SU-DHL-6 (cell line): ENCODE results near the gene NDUFS6.

Experiments
- H2AFZ ChIP-seq: fragments of 200-600 bp; sonication (generic); 2 replicates; pipeline ENCODE4 v1.6.1; 2014; ENCODE audit warnings: low read depth, mild to moderate bottlenecking, moderate library complexity, mixed read lengths, antibody characterized with exemption, low read length; ENCODE audit not compliant: severe bottlenecking
- H3F3A ChIP-seq: fragments of 200-600 bp; shearing (Covaris generic); 2 replicates; pipeline ENCODE4 v1.6.0; 2016; ENCODE audit warnings: antibody characterized with exemption, mild to moderate bottlenecking; ENCODE audit not compliant: insufficient read depth
- H3K27ac ChIP-seq: fragments of 200-600 bp; sonication (generic); 2 replicates; pipeline ENCODE4 v1.5.1; 2016; ENCODE audit warnings: low read depth, mild to moderate bottlenecking, low read length, moderate library complexity, mixed read lengths
- H3K27me3 ChIP-seq: fragments of 200-600 bp; sonication (generic), shearing (Covaris generic); 2 replicates; pipeline ENCODE4 v1.6.0; 2014; ENCODE audit warnings: mild to moderate bottlenecking, low read length
- H3K36me3 ChIP-seq: fragments of 200-600 bp; sonication (generic); 2 replicates; pipeline ENCODE4 v1.6.1; 2014; ENCODE audit warnings: mild to moderate bottlenecking, low read length, mixed read lengths
- H3K4me2 ChIP-seq: fragments of 300-600, 200-600 bp; shearing (Covaris generic), sonication (generic); 2 replicates; pipeline ENCODE4 v1.6.0; 2014; ENCODE audit warnings: low read length, low read depth, mild to moderate bottlenecking; ENCODE audit not compliant: poor library complexity, severe bottlenecking
- H3K4me3 ChIP-seq: fragments of 200-600 bp; sonication (generic); 2 replicates; pipeline ENCODE4 v1.5.1; 2014; ENCODE audit warnings: antibody characterized with exemption, low read length, mild to moderate bottlenecking, mixed read lengths; ENCODE audit not compliant: insufficient read depth, poor library complexity, severe bottlenecking
- H3K79me2 ChIP-seq: fragments of 200-600 bp; sonication (generic); 2 replicates; pipeline ENCODE4 v1.6.1; 2014; ENCODE audit warnings: mild to moderate bottlenecking, low read length, moderate library complexity; ENCODE audit not compliant: insufficient read depth
- H3K9ac ChIP-seq: fragments of 200-600 bp; sonication (generic); 2 replicates; pipeline ENCODE4 v1.7.0; 2014; ENCODE audit warnings: mild to moderate bottlenecking, low read length
- H3K9me2 ChIP-seq: fragments of 200-600 bp; sonication (generic); replicated peaks from 2 replicates; pipeline ENCODE4 v1.6.1; 2014; ENCODE audit warnings: low read length; ENCODE audit not compliant: insufficient read depth
- H3K9me3 ChIP-seq: fragments of 200-600 bp; sonication (generic); 2 replicates; pipeline ENCODE4 v1.6.1; 2014; ENCODE audit warnings: low read length, mixed read lengths; ENCODE audit not compliant: insufficient read depth
- H4K20me1 ChIP-seq: fragments of 200-600 bp; sonication (generic); 2 replicates; pipeline ENCODE4 v1.6.1; 2014; ENCODE audit warnings: low read depth, mild to moderate bottlenecking, antibody characterized with exemption, low read length, moderate library complexity, mixed read lengths
- EZH2phosphoT487 ChIP-seq: fragments of 200-600 bp; sonication (generic), shearing (Covaris generic); conservative IDR thresholded peaks from 2 replicates; pipeline ENCODE4 v1.6.1; 2018; ENCODE audit warnings: mild to moderate bottlenecking, antibody characterized with exemption, low read length, moderate library complexity, mixed read lengths
- TF ChIP-seq, protein P1 (sequence below): fragments of 200-600 bp; sonication (generic); IDR thresholded peaks from one replicate; pipeline ENCODE4 v1.5.1; 2017; ENCODE audit warnings: antibody characterized with exemption, mild to moderate bottlenecking, low read length, moderate library complexity; ENCODE audit not compliant: insufficient read depth, poor library complexity, severe bottlenecking

The NDUFS6 gene

DNA sequence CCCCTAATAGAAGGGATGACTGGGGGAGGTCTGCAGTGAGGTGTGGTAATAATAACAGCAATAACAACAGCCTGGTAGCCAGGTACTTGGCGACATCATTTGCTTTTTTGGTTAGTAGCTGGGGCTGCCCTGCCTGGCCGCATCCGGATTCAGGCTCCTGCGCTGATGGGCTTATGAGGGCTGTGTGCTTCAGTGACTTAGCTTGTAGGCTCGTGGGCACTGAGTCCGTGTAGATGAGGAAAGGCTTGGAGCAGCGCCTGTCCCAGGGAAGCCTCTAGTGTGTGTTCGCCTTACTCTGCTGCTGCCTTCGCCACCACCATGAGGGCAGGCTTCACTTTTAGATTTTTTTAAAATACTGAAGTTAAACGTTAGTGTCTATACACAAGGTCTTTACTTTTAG is 4.5 kb downstream of the NDUFS6 start:
- no peaks in the 10 kb centered on the region for H3K9me2 ChIP-seq
- TF ChIP-seq, protein P1, sequence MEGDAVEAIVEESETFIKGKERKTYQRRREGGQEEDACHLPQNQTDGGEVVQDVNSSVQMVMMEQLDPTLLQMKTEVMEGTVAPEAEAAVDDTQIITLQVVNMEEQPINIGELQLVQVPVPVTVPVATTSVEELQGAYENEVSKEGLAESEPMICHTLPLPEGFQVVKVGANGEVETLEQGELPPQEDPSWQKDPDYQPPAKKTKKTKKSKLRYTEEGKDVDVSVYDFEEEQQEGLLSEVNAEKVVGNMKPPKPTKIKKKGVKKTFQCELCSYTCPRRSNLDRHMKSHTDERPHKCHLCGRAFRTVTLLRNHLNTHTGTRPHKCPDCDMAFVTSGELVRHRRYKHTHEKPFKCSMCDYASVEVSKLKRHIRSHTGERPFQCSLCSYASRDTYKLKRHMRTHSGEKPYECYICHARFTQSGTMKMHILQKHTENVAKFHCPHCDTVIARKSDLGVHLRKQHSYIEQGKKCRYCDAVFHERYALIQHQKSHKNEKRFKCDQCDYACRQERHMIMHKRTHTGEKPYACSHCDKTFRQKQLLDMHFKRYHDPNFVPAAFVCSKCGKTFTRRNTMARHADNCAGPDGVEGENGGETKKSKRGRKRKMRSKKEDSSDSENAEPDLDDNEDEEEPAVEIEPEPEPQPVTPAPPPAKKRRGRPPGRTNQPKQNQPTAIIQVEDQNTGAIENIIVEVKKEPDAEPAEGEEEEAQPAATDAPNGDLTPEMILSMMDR: no peak
- no peak for TF ChIP-seq EZH2phosphoT487
- peaks cover 11% of the 10 kb centered on the region; the same call in 1 of the 2 replicates for H3K36me3 ChIP-seq
- peaks cover 7% of the 10 kb centered on the region for H3F3A ChIP-seq
- no peaks in the 10 kb centered on the region for H3K27me3 ChIP-seq
- no peak overlapping the region for H3K9ac ChIP-seq
- peaks cover 97% of the 10 kb centered on the region for H3K79me2 ChIP-seq
- no peak overlapping the region for H3K4me3 ChIP-seq
- H2AFZ ChIP-seq: no peak overlapping the region
- no peak overlapping the region for H3K27ac ChIP-seq
- no peaks in the 10 kb centered on the region; the same call in 1 of the 2 replicates for H4K20me1 ChIP-seq
- H3K4me2 ChIP-seq: no peak overlapping the region
- H3K9me3 ChIP-seq: no peaks in the 10 kb centered on the region

DNA sequence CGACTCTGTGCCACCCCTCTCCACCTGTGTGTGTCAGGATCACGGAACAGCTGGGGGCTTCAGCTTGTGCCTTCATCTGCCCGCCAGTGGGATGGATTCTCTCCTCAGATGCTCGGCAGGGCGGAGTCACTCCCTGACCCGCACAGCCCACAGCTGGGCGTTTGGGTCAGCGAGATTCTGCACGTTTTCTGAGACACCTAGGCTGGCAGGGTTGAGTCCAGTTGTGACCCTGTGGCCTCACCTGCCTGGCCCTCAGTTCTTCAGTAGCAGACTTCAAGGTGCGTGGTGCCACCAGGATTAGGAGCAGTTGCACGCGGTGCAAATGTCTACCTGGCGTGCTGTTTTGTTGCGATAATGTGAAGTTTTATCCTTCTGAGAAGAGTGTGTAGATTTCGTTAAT is 5.0 kb downstream of the NDUFS6 start:
- peaks cover 11% of the 10 kb centered on the region; the same call in 1 of the 2 replicates for H3K36me3 ChIP-seq
- H2AFZ ChIP-seq: no peak overlapping the region
- no peak overlapping the region for H3K9ac ChIP-seq
- H3F3A ChIP-seq: 0 out of 2 replicates have a peak, but pooled peaks cover 3% of the 10 kb centered on the region
- H3K9me2 ChIP-seq: no peaks in the 10 kb centered on the region
- H3K4me2 ChIP-seq: no peak overlapping the region
- no peaks in the 10 kb centered on the region for H3K27me3 ChIP-seq
- H3K9me3 ChIP-seq: no peaks in the 10 kb centered on the region
- no peak for TF ChIP-seq EZH2phosphoT487
- TF ChIP-seq, protein P1: no peak
- no peak overlapping the region for H3K4me3 ChIP-seq
- H3K27ac ChIP-seq: no peak overlapping the region
- H3K79me2 ChIP-seq: peaks cover 96% of the 10 kb centered on the region
- H4K20me1 ChIP-seq: no peaks in the 10 kb centered on the region; the same call in 1 of the 2 replicates

DNA sequence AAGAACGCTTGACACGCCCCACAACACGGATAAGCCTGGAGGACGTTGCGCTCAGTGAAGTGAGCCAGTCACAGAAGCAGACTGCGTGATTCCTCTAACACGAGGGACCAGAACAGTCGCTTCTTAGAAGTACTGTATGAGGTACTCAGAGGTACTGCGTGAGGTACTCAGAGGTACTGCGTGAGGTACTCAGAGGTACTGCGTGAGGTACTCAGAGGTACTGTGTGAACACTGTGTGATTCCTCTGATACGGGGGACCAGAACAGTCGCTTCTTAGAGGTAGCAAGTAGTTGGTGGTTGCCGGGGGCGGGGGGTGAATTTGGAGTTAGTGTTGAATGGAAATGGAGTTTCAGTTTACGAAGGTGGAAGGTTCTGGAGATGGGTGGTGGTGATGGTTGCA is 5.8 kb downstream of the NDUFS6 start:
- peaks cover 11% of the 10 kb centered on the region; the same call in 1 of the 2 replicates for H3K36me3 ChIP-seq
- H3K9me2 ChIP-seq: no peaks in the 10 kb centered on the region
- no peaks in the 10 kb centered on the region; the same call in 1 of the 2 replicates for H4K20me1 ChIP-seq
- H3K4me3 ChIP-seq: no peak overlapping the region
- H3K27me3 ChIP-seq: no peaks in the 10 kb centered on the region
- no peak overlapping the region for H3K9ac ChIP-seq
- H3K9me3 ChIP-seq: no peaks in the 10 kb centered on the region
- no peak overlapping the region for H2AFZ ChIP-seq
- TF ChIP-seq, protein P1: no peak
- no peak for TF ChIP-seq EZH2phosphoT487
- H3K27ac ChIP-seq: no peak overlapping the region
- H3F3A ChIP-seq: 0 out of 2 replicates have a peak, but pooled peaks cover 3% of the 10 kb centered on the region
- H3K4me2 ChIP-seq: no peak overlapping the region
- peaks cover 90% of the 10 kb centered on the region for H3K79me2 ChIP-seq
